SK-N-SH (cell line): ENCODE data around the gene PMVK. TPM values are rescaled to one million over a fixed set of nuclear protein-coding genes. Genes with fewer than 3 reads are reported as not detected.

Experiments
- CTCF ChIA-PET: fragments of 300-600, 350-600 bp; formaldehyde crosslinking; extraction: SDS; loops from one replicate; lab custom pipeline; 2021; lab: Yijun Ruan, JAX
- POLR2A ChIA-PET: fragments of 350-600 bp; sonication (Branson Sonifier 250); formaldehyde crosslinking; extraction: SDS; loops from one replicate; lab custom pipeline; 2020; ENCODE audit warnings: antibody characterized with exemption, inconsistent platforms; lab: Yijun Ruan, JAX
- DNase-seq: peaks from one replicate; pipeline ENCODE4 v3.0.0; 2012
- H2AFZ ChIP-seq: fragments of 200-600 bp; sonication (generic); 2 replicates; pipeline ENCODE4 v1.8.1; 2016; ENCODE audit warnings: antibody characterized with exemption, mild to moderate bottlenecking, low read depth
- H3F3A ChIP-seq: fragments of 200-600 bp; sonication (generic); replicated peaks from 2 replicates; pipeline ENCODE3; 2016; ENCODE audit warnings: antibody characterized with exemption, mild to moderate bottlenecking; ENCODE audit not compliant: insufficient read depth
- H3K27ac ChIP-seq, 2 experiments: fragments of 200-500 bp in 1 of 2; fragments of 200-600 bp in 1 of 2; sonication (Bioruptor generic) in 1 of 2; sonication (generic), shearing (Covaris generic) in 1 of 2; 2 replicates each; pipeline versions ENCODE4 v1.5.1 to v1.6.1; 2014 to 2016; ENCODE audit warnings: low read depth in 2 of 2, inconsistent platforms in 1 of 2, low read length in 1 of 2, mild to moderate bottlenecking in 1 of 2, mixed read lengths in 1 of 2
- H3K27me3 ChIP-seq: fragments of 200-600 bp; sonication (generic), shearing (Covaris generic); 2 replicates; pipeline ENCODE4 v1.6.1; 2016; ENCODE audit warnings: mixed run types; ENCODE audit not compliant: insufficient read depth
- H3K36me3 ChIP-seq, 2 experiments: fragments of 200-500 bp in 1 of 2; fragments of 200-600 bp in 1 of 2; sonication (Bioruptor generic) in 1 of 2; sonication (generic) in 1 of 2; replicated peaks in 1 of 2; 2 replicates each; pipeline versions ENCODE3 to v1.5.1; 2014 to 2016; ENCODE audit warnings: low read length in 1 of 2, mild to moderate bottlenecking in 1 of 2; ENCODE audit not compliant: insufficient read depth in 2 of 2, control insufficient read depth in 1 of 2
- H3K4me1 ChIP-seq, 2 experiments: fragments of 200-500 bp in 1 of 2; fragments of 200-600 bp in 1 of 2; sonication (Bioruptor generic) in 1 of 2; sonication (generic), shearing (Covaris generic) in 1 of 2; 2 replicates each; pipeline versions ENCODE4 v1.5.1 to v1.6.1; 2014 to 2016; ENCODE audit warnings: low read depth in 1 of 2, low read length in 1 of 2, mixed run types in 1 of 2; ENCODE audit not compliant: insufficient read depth in 2 of 2, control insufficient read depth in 1 of 2
- H3K4me2 ChIP-seq: fragments of 200-600 bp; sonication (generic), shearing (Covaris generic); 2 replicates; pipeline ENCODE4 v1.6.1; 2017; ENCODE audit warnings: mixed run types
- H3K4me3 ChIP-seq, 2 experiments: fragments of 200-500 bp in 1 of 2; fragments of 200-600 bp in 1 of 2; sonication (Bioruptor generic) in 1 of 2; sonication (generic), shearing (Covaris generic) in 1 of 2; 2 replicates each; pipeline versions ENCODE4 v1.5.1 to v1.8.1; 2014 to 2016; ENCODE audit warnings: low read depth in 2 of 2, inconsistent platforms in 1 of 2, low read length in 1 of 2, mild to moderate bottlenecking in 1 of 2, mixed read lengths in 1 of 2, moderate library complexity in 1 of 2
- H3K79me2 ChIP-seq: fragments of 200-600 bp; sonication (generic); 2 replicates; pipeline ENCODE4 v1.8.1; 2017; ENCODE audit warnings: mild to moderate bottlenecking; ENCODE audit not compliant: insufficient read depth
- H3K9ac ChIP-seq: fragments of 200-600 bp; sonication (generic); 2 replicates; pipeline ENCODE4 v1.6.1; 2017; ENCODE audit warnings: mixed run types
- H3K9me2 ChIP-seq: fragments of 200-600 bp; sonication (generic); 2 replicates; pipeline ENCODE4 v1.6.1; 2017; ENCODE audit warnings: mixed run types
- H3K9me3 ChIP-seq: fragments of 200-600 bp; sonication (generic); 2 replicates; pipeline ENCODE4 v1.6.1; 2017; ENCODE audit warnings: mixed run types, mild to moderate bottlenecking, moderate library complexity
- H4K20me1 ChIP-seq: fragments of 200-600 bp; sonication (generic); 2 replicates; pipeline ENCODE4 v1.6.1; 2017; ENCODE audit warnings: mild to moderate bottlenecking, mixed run types; ENCODE audit not compliant: insufficient read depth
- CHD2 ChIP-seq: fragments of 150-350 bp; IDR thresholded peaks from 2 replicates; pipeline ENCODE4 v1.6.1; 2018; ENCODE audit warnings: low read length; ENCODE audit not compliant: partially characterized antibody
- EP300 ChIP-seq, 2 experiments: IDR thresholded peaks; 2 replicates each; pipeline versions ENCODE4 v1.4.0 to v1.6.1; 2012; ENCODE audit warnings: borderline replicate concordance in 1 of 2, low read depth in 1 of 2, low read length in 1 of 2
- GABPA ChIP-seq: IDR thresholded peaks from 2 replicates; pipeline ENCODE4 v1.4.0; 2012; ENCODE audit warnings: low read depth, mild to moderate bottlenecking
- JUND ChIP-seq: IDR thresholded peaks from 2 replicates; pipeline ENCODE4 v1.4.0; 2012
- MXI1 ChIP-seq: IDR thresholded peaks from 2 replicates; pipeline ENCODE4 v1.6.1; 2012; ENCODE audit warnings: mild to moderate bottlenecking, low read depth, low read length, improper control_type of control experiment
- NRF1 ChIP-seq: IDR thresholded peaks from 2 replicates; pipeline ENCODE4 v1.6.1; 2012; ENCODE audit warnings: low read depth, mild to moderate bottlenecking, low read length
- POLR2AphosphoS5 ChIP-seq: IDR thresholded peaks from 2 replicates; pipeline ENCODE4 v1.6.1; 2012; ENCODE audit warnings: low read depth, low read length
- RCOR1 ChIP-seq: fragments of 150-350 bp; IDR thresholded peaks from 2 replicates; pipeline ENCODE4 v1.6.1; 2017; ENCODE audit warnings: antibody characterized with exemption, low read length
- RFX5 ChIP-seq: IDR thresholded peaks from 2 replicates; pipeline ENCODE4 v1.6.1; 2012; ENCODE audit warnings: mild to moderate bottlenecking, improper control_type of control experiment, low read length
- SMC3 ChIP-seq: IDR thresholded peaks from 2 replicates; pipeline ENCODE4 v1.6.1; 2012; ENCODE audit warnings: low read depth, low read length, improper control_type of control experiment
- TAF1 ChIP-seq: IDR thresholded peaks from 2 replicates; pipeline ENCODE4 v1.6.1; 2012; ENCODE audit warnings: low read depth, mild to moderate bottlenecking, low read length, moderate library complexity, borderline replicate concordance
- WGBS: methylation state at CpG from one replicate; pipeline ENCODE4 v1.1.6; 2017; ENCODE audit warnings: low lambda C conversion rate; 5-methylcytosine and 5-hydroxymethylcytosine counted together
- polyA plus RNA-seq, 3 experiments: library from polyadenylated mRNA; depleted of rRNA; stranded (reverse); fragments of >200 nt; gene quantifications; 2 replicates each; pipeline ENCODE4 v1.2.3, GENCODE V29; 2012

The PMVK gene
- polyA plus RNA-seq, 1 of the 3 experiments (the other 2 are of a cell fraction): 59.6 TPM

- Histone ChIP-seq H3K27me3 (no peaks in the 10 kb centered on the region), H3K4me2 (peak overlapping the region; percentile 98), H3K27ac (peak overlapping the region; percentile 97 to 99; a peak in 3 of 4 replicates), H3K4me3 (peak overlapping the region; percentile 77 to 90), H2AFZ (no peak overlapping the region), H3K36me3 (peaks cover 31 to 36% of the 10 kb centered on the region in 2 experiments), H3K9ac (peak overlapping the region; percentile 88), H3F3A (peaks cover 46% of the 10 kb centered on the region), H3K79me2 (peaks cover 74% of the 10 kb centered on the region), H3K4me1 (peaks cover 18 to 61% of the 10 kb centered on the region in 2 experiments), H4K20me1 (peaks cover 27% of the 10 kb centered on the region), H3K9me3 (no peaks in the 10 kb centered on the region), H3K9me2 (no peaks in the 10 kb centered on the region)
- CTCF ChIA-PET: interaction anchor here (1.7 to 37.5 kb wide), 3 partner anchors 8 to 82 kb away, joined by 4 to 640 read pairs (median 36); partner anchors contain the start of genes ADAM15, LENEP, PYGO2 and ZBTB7B
- POLR2A ChIA-PET: interaction anchor here (1.2 to 3.7 kb wide), 5 partner anchors 11 to 96 kb away, joined by 3 to 25 read pairs (median 15); partner anchors contain the start of gene PBXIP1
- TF ChIP-seq MXI1: peak; percentile 65
- no peak for TF ChIP-seq TAF1
- no peak for TF ChIP-seq JUND
- TF ChIP-seq RFX5: no peak
- peak in 1 of 2 experiments; percentile 67; a peak in 2 of 4 replicates for TF ChIP-seq EP300 (IDR thresholded peaks at IDR 0.05; ENCODE audit: borderline replicate concordance in 1 of 2, low read depth in 1 of 2, low read length in 1 of 2)
- peak; percentile 10; the same call in 1 of the 2 replicates for TF ChIP-seq SMC3
- TF ChIP-seq GABPA: no peak
- peak; percentile 79 for TF ChIP-seq CHD2
- TF ChIP-seq POLR2AphosphoS5: no peak
- peak; percentile 38; the same call in 1 of the 2 replicates for TF ChIP-seq RCOR1
- peak; percentile 69 for DNase-seq
- WGBS: 59% methylated on average over 3 of the region's 3 CpGs
These were observed 32.2 kb upstream of the PMVK start for GRCh38 chr1:154968731-154969130.

GRCh38 chr1:154967331-154967950, 30.9 kb upstream of the PMVK start:
- Histone ChIP-seq H3K27ac (peak overlapping the region; percentile 13 to 97; a peak in 3 of 4 replicates), H4K20me1 (peaks cover 27% of the 10 kb centered on the region), H3K36me3 (peaks cover 36 to 49% of the 10 kb centered on the region in 2 experiments), H3K4me2 (peak overlapping the region; percentile 98), H3K9me2 (no peaks in the 10 kb centered on the region), H3K27me3 (no peaks in the 10 kb centered on the region), H2AFZ (no peak overlapping the region), H3K79me2 (peaks cover 79% of the 10 kb centered on the region), H3K9ac (peak overlapping the region; percentile 11; the same call in 1 of the 2 replicates), H3K9me3 (no peaks in the 10 kb centered on the region), H3K4me3 (peak overlapping the region in 1 of 2 experiments; percentile 2; a peak in 2 of 4 replicates), H3K4me1 (peaks cover 21 to 65% of the 10 kb centered on the region in 2 experiments), H3F3A (peaks cover 39% of the 10 kb centered on the region)
- ChIA-PET POLR2A (no interaction called here), CTCF (interaction anchor here (0.7 to 37.5 kb wide), 4 partner anchors 31 to 200 kb away, joined by 3 to 640 read pairs (median 7); partner anchors contain the start of genes LENEP and ZBTB7B)
- no peak for TF ChIP-seq NRF1
- DNase-seq: no peak
- 81% methylated on average over 2 of the region's 5 CpGs for WGBS
